ENCODE measurements around the gene SLC24A3.

The SLC24A3 gene

GRCh38 chr20:19696620-19697019 is 484.2 kb downstream of the SLC24A3 start:
- no peak for DNase-seq

GRCh38 chr20:19697415-19697814 is 485.0 kb downstream of the SLC24A3 start:
- DNase-seq = no peak

GRCh38 chr20:19699180-19699971 is 486.9 kb downstream of the SLC24A3 start:
- no peak for DNase-seq

- no peak for DNase-seq
Observed at GRCh38 chr20:19701429-19701828, 489.0 kb downstream of the SLC24A3 start.

GRCh38 chr20:19706463-19706862 is 494.0 kb downstream of the SLC24A3 start:
- no peak for DNase-seq

GRCh38 chr20:19709635-19710335 is 497.3 kb downstream of the SLC24A3 start:
- peak; percentile 14 to 28 for DNase-seq

GRCh38 chr20:19710336-19711120 is 498.1 kb downstream of the SLC24A3 start:
- DNase-seq = peak in 1 of 2 experiments; percentile 9

- DNase-seq = no peak
Observed at GRCh38 chr20:19711126-19711525, 498.7 kb downstream of the SLC24A3 start.

GRCh38 chr20:19712721-19713260 is 500.3 kb downstream of the SLC24A3 start:
- no peak for DNase-seq

GRCh38 chr20:19713822-19714578 is 501.6 kb downstream of the SLC24A3 start:
- DNase-seq = no peak

- no peak for DNase-seq
Observed at GRCh38 chr20:19714579-19714840, 502.1 kb downstream of the SLC24A3 start.

- DNase-seq = no peak
Observed at GRCh38 chr20:19715986-19716385, 503.5 kb downstream of the SLC24A3 start.

- DNase-seq = no peak
Observed at GRCh38 chr20:19718880-19719279, 506.4 kb downstream of the SLC24A3 start.

GRCh38 chr20:19720991-19721390 is 508.5 kb downstream of the SLC24A3 start:
- no peak for DNase-seq

- DNase-seq = no peak
Observed at GRCh38 chr20:19723051-19723450, 510.6 kb downstream of the SLC24A3 start.

- DNase-seq = no peak
Observed at GRCh38 chr20:19723813-19724430, 511.5 kb downstream of the SLC24A3 start.

- no peak for DNase-seq
Observed at GRCh38 chr20:19725373-19725772, 512.9 kb downstream of the SLC24A3 start.

GRCh38 chr20:19725814-19726525 is 513.5 kb downstream of the SLC24A3 start:
- no peak for DNase-seq

GRCh38 chr20:19727251-19727847 is 514.9 kb downstream of the SLC24A3 start:
- DNase-seq = peak; percentile 74 to 81

GRCh38 chr20:19729672-19730071 is 517.2 kb downstream of the SLC24A3 start:
- no peak for DNase-seq

GRCh38 chr20:19730706-19731105 is 518.3 kb downstream of the SLC24A3 start:
- no peak for DNase-seq

Measured in NCI-H526 (cell line).